SH-SY5Y (cell line): ENCODE data around the gene MIGA2.

ENCODE experiments used
- GATA2 ChIP-seq: IDR thresholded peaks from 2 replicates; pipeline ENCODE4 v1.6.1; 2011; ENCODE audit warnings: mild to moderate bottlenecking, low read depth, low read length
- GATA3 ChIP-seq: IDR thresholded peaks from 2 replicates; pipeline ENCODE4 v1.6.1; 2011; ENCODE audit warnings: low read depth, mild to moderate bottlenecking, low read length, moderate library complexity

Gene MIGA2

DNA sequence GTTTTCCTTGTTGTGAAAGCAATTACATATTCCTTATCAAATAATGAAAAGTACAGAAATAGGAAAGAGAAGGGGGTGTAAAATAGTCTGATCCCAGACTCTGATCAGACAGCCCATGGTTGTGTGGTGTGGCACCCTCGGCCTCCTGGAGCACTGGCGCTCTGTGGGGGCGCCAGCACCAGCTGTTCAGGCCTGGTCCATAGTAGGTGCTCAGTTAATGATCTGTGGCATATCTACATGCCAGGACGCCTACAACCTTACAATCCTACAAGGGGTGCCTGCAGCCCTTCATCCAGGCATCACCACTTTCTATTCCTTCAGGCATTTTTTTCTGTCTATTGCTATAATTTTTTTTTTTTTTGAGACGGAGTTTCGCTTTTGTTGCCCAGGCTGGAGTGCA is 16.6 kb downstream of the MIGA2 start:
- TF ChIP-seq GATA3, result no peak
- no peak for TF ChIP-seq GATA2

DNA sequence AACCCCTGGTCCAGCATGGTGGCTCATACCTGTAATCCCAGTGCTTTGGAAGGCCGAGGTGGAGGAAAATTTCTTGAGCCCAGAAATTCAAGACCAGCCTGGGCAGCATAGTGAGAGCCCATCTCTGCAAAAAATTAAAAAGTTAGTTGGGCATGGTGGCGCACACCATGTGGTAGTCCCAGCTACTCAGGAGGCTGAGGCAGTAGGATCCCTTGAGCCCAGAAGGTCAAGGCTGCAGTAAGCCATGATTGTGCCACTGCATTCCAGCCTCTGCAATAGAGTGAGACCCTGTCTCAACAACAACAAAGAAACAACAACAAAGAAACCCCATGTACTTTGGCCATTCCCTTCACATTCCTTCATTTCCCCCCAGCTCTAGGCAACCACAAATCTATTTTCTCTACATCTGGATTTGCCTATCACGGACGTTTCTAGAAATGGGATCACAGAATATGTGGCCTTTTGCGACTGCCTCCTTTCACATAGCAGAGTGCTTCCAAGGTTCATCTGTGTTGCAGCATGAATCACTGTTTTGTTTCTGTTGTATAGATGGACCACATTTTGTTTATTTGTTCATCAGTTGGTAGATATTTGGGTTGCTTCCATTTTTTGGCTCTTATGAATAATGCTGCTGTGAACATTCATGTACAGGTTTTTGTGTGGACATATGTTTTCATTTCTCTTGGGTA is 17.9 kb downstream of the MIGA2 start:
- TF ChIP-seq GATA2 (no peak), GATA3 (no peak)

DNA sequence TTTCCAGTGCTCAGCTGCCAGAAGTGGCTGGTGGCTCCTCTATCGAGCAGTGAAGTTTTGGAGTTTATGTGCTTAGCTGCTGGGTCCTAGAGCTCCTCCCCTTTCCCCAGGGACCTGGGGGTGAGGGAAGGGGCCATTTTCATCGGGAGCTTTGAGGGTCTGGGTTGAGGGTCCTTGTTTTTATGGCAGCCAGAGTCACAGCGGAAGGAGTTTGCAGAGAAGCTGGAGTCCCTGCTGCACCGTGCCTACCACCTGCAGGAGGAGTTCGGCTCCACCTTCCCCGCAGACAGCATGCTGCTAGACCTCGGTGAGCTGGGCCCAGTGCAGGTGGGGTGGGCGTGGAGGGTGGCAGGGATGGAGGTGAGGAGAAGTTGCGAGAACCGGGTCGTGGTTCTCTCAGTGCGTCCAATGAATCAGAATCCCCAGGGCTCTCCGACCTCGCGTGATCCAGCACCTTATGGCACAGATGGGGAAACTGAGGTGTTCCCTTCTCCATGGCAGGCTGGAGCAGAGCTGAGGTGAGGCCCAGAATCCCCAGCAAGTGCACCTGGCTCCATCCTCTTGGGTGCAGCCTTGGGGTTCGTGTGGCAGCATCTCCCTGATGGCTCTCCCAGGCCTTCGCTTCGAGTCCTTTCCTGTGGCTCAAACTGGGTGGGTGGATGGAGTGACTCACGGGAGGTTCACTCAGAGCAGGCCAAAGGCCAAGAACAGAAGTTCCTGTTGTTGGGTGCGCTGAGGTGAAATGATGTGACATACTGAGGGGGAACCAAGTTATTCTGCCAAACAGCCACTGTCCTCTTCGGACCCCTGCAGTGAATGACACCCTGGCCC is 22.8 kb downstream of the MIGA2 start:
- TF ChIP-seq GATA3 (no peak), GATA2 (no peak)

DNA sequence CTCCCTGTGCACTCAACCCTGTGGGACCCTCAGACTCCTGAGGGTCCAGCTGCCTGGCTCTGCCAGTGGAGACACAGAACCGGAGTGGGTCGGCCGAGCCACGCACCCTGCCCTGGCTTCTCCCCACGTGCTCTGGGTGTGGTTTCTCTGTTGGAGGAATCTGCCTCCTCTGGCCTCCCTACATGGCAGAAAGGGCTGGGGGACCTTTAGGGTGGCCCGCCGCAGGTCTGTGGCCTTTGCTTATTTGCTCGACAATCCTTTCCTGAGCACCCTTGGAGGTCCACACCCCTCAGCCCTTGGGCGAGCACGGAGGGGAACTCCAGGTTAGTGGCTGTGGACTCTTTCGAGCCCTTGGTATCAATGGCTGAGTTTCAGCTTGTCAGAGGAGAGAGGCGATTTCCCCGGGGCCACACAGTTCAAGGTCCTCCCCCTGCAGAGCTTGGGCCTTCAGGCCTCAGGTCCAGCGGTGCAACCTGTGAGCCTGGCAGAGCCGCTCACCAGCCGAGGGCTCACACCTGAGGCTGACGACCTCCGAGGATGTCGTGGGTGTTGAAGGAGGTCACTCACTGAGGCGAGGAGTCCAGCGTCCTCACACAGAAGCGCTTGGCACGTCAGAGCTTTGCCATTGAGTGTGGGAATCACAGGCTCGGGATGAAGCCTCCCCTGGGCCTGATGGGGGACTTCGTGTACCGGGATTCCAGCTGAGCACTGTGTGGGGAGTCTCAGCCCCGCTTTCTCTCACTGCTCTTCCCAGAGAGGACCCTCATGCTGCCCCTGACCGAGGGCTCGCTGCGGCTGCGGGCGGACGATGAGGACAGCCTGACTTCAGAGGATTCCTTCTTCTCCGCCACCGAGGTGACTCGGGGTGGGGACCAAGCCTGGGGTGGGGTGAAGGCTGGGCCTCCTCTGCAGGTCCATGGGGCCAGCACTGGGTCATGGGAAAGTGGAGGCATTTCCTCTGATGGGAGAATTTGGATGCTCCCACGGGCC is 23.7 kb downstream of the MIGA2 start:
- no peak for TF ChIP-seq GATA2
- TF ChIP-seq GATA3, result no peak

DNA sequence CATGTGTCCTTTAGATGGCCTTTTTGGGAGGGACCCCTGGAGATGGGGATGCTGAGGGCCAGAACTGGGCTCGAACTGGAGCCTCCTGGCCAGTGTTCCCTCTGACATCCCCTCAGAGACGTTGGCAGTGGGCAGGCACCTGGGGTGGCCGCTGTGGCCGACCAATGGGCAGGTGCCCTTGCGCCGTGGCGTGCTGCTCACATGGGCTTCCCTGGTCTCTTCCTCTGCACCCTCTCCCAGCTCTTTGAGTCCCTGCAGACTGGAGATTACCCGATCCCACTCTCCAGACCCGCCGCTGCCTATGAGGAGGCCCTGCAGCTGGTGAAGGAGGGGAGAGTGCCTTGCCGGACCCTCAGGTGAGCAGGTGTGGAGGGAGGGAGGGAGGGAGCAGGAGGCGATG is 24.6 kb downstream of the MIGA2 start:
- TF ChIP-seq GATA3 (no peak), GATA2 (no peak)

DNA sequence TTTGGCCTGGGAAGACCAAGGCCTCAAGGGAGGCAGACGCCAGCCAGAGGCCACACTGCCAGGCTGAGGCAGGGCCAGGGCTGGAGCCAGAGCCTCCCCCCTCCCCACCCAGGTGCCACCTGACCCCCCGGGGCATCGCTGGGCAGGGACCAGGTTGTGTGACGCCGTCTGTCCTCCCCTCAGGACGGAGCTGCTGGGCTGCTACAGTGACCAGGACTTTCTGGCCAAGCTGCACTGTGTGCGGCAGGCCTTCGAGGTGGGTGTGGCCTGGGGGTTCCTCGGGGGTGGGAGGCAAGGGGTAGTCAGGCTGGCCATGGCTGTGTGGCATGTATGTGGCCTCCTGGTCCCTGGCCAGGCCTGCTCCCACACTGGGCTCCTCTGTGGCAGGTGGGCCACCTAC is 26.6 kb downstream of the MIGA2 start:
- TF ChIP-seq GATA2 (no peak), GATA3 (no peak)

DNA sequence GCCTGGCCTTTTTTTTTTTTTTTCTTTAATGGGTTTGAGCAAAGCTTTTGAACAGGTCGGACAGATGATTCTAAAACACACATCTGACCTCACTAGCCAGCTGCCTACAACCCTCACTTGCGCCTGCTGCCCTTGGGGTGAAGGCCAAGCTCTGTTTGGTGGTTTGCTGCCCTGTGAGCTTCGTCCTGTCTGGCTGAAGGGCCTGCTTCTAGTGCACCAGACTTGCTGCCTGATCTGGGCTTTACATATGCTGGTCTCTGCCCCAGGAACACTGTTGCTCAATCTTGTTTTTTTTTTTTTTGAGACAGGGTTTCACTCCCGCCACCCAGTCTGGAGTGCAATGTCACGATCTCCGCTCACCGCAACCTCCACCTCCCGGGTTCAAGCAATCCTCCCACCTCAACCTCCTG is 28.1 kb downstream of the MIGA2 start:
- TF ChIP-seq GATA2, result no peak
- TF ChIP-seq GATA3, result no peak

DNA sequence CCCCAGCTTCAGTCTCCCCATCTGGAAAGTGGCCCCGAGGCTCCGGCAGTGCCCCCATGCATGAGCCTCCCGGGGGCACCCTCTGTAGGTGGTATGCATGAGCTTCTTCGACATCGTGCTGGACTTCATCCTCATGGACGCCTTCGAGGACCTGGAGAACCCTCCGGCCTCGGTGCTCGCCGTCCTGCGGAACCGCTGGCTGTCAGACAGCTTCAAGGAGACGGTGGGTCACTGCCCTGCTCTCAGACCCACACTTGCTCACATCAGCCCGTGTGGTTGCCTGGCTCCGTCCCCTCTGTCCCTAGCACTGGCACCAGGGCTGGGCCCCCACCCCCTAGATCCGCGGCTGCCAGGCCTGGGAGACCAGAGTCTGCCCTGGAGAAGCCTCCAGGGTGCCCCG is 31.7 kb downstream of the MIGA2 start:
- TF ChIP-seq GATA2 (no peak), GATA3 (no peak)

DNA sequence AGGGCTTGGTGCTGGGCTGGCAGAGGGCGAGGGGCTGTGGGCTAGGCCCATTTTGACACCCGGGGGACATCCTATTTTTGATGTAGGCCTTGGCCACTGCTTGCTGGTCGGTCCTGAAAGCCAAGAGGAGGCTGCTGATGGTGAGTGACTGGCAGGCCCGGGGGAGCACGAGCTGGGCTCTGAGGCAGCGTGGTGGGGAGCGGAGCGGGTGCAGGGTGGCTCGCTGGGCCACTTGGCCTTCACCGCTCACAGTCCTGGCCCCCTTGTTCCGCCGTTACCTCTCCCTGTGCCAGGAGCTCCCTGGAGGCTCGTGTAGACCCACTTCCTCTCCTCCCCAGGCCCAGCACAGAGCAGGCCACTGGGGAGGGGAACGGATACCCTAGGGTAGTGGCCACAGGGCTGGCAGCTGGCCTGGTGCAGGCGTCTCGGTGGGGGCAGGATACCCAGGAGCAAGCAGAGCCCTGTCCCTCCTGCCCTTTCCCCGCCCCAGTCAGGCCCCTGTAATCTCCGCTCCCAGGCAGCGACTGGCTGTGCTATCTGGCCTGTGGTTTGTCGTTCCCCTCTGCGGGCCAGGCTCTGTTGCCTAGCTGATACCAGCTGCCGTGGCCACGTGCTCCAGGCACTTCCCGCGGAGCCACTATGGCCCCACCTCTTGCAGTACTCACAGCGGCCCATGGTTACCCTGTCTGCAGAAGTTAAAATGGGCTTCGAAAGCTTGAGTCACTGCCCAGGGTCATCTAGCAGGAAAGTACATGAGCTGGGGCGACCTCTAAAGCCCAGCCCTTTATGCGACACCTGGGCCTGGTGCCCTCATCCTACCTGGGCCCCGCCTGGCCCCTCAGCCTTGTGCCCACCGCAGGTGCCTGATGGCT is 32.8 kb downstream of the MIGA2 start:
- TF ChIP-seq GATA3 (no peak), GATA2 (no peak)

DNA sequence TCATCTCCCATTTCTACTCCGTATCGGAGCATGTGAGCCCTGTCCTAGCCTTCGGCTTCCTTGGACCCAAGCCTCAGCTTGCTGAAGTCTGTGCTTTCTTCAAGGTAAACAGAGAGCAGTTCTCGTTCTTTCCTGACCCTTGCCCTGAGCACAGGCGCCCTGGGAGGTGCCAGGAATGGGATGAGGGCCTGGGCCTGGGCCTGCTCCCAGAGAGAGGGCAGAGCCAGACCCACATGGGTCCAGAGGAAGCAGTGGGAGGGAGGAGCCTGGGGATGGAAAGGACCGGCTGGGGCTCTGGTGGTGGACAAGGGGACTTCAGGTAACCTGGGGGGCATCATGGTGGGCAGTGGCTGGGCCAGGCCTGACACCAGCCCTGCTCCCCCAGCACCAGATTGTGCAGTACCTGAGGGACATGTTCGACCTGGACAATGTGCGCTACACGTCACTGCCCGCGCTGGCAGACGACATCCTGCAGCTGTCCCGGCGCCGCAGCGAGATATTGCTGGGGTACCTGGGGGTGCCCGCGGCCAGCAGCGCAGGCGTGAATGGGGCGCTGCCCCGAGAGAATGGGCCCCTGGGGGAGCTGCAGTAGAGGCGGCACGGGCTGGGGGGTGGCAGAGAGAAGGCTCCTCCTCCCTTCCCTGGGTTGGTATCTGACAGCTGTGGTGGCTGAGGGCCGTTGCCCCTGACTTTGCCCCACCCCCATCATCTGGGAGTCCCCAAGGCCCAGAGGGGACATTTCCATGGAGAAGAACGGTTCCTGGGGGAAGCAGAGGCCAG is 33.6 kb downstream of the MIGA2 start:
- TF ChIP-seq GATA2, result no peak
- no peak for TF ChIP-seq GATA3

DNA sequence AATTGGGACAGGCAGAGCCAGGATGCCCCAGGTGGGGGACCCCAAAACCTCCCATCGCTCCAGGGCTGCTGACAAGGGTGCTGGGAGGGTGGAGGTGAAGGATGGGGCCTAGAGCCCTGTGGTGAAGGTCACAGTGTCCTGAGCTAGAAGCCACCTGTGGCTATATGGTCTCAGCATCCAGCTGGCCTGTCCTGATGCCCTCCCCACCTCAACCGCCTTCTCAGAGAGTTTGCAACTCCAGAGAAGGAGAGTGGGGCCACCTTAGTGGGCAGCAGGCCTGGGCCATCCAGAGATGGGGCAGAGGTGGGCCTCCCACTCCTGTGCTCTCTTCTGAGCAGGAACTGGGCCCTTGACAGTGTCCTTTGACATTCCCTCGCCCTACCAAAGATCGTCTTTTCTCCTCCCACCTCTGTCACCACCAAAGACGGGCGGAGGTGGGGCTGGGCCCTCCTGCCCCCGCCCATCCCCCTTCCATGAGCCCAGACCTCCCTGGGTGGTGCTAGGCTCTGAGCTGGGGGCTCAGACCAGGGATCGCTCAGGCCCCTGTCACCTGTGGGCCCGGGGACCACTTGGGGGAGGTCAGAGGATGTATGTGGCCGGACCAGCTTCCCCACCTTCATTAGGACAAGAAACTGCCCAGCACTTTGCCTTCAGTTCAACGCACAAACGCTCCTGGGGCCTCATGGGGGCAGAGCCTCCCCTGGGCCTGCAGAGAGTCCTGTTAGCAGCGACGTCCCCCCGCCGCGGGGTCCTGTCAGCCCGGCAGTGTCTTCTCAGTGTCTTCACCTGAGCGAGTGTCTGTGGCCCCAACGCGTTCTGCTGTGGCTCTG is 34.5 kb downstream of the MIGA2 start:
- no peak for TF ChIP-seq GATA2

DNA sequence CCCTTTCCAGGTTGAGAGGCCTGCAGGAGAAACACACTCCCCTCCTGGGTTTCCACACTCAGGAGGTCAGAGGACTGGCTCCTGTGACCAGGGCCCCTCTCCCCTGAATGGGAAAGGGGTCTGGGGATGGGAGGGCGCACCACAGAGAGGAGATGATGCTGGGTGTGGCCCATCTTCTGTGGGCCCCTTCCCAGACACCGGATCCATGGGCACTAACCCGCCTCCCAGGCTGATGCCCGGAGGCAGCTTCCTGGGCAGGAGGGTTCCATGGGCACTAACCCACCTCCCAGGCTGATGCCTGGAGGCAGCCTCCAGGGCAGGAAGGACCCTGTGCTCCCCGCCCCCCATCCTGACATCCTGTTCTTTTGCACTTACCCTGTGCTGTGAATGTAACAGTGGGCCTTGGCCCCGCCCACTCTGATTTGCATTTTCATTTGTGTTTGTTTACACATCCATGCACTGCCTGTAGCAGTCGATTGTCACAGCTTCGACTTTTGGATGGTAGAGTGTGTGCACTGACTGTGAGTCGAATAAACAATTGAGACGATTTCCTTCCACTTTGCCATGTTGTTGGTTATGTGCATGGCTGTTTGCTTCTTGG is 35.2 kb downstream of the MIGA2 start:
- no peak for TF ChIP-seq GATA2
- no peak for TF ChIP-seq GATA3
